Activated B cell treated with CpG ODN at 0.5 μM for 24 hours (primary cell): ENCODE results near the gene ATP7B. TPM values are rescaled to one million over a fixed set of nuclear protein-coding genes. Genes with fewer than 3 reads are reported as not detected.

Experiments
- ATAC-seq: fragments of 200-7000 bp; cut with Tn5 transposase; one replicate; pipeline ENCODE4 v1.10.0; 2021; ENCODE audit warnings: low read depth, mild to moderate bottlenecking, moderate library complexity
- CTCF ChIA-PET: fragments of 350-600 bp; sonication (Branson Sonifier 250); formaldehyde crosslinking; loops from one replicate; lab custom pipeline; 2021; ENCODE audit warnings: antibody characterized with exemption; lab: Charles Lee
- POLR2A ChIA-PET: fragments of 350-600 bp; sonication (Branson Sonifier 250); formaldehyde crosslinking; loops from one replicate; lab custom pipeline; 2021; ENCODE audit warnings: antibody characterized with exemption; lab: Charles Lee
- DNase-seq: peaks from one replicate; pipeline ENCODE4 v3.0.0; 2022
- H3K27ac Mint-ChIP-seq: one replicate; pipeline ENCODE4 v1.8.0; 2020; ENCODE audit warnings: mixed read lengths
- H3K27me3 Mint-ChIP-seq: one replicate; pipeline ENCODE4 v1.8.0; 2021; ENCODE audit warnings: mixed read lengths
- H3K36me3 Mint-ChIP-seq: one replicate; pipeline ENCODE4 v1.8.0; 2021; ENCODE audit warnings: low read depth, mixed read lengths
- H3K4me1 Mint-ChIP-seq: one replicate; pipeline ENCODE4 v1.8.0; 2021; ENCODE audit warnings: mixed read lengths
- H3K4me3 Mint-ChIP-seq: one replicate; pipeline ENCODE4 v1.8.0; 2020; ENCODE audit warnings: mild to moderate bottlenecking, mixed read lengths
- H3K9me3 Mint-ChIP-seq: one replicate; pipeline ENCODE4 v1.8.0; 2020; ENCODE audit warnings: mixed read lengths
- CTCF ChIP-seq: fragments of 200-600 bp; IDR thresholded peaks from one replicate; pipeline ENCODE4 v1.8.0; 2022; ENCODE audit warnings: antibody characterized with exemption, mild to moderate bottlenecking
- intact Hi-C: fragments of 100-400 bp; cut with micrococcal nuclease; formaldehyde crosslinking; loops from one replicate; pipeline ENCODE4 v1.15.1; 2024
- total RNA-seq: library from RNA; stranded (reverse); gene quantifications from 2 replicates; pipeline ENCODE4 v1.2.3, GENCODE V29; 2022

Gene ATP7B
- total RNA-seq, 1 donor from 2014 or later = 0.40 TPM

- intact Hi-C loops = no loop called here
- DNase-seq = no peak
- ChIA-PET POLR2A (no interaction called here), CTCF (interaction anchor here (1.1 kb wide), 1 partner anchor 453 kb away, joined by 3 read pairs; no protein-coding TSS in a partner anchor)
- Mint-ChIP-seq H3K4me1 (no peaks in the 10 kb centered on the region), H3K36me3 (no peaks in the 10 kb centered on the region), H3K4me3 (no peak overlapping the region), H3K9me3 (no peaks in the 10 kb centered on the region), H3K27ac (no peak overlapping the region), H3K27me3 (peaks cover 7% of the 10 kb centered on the region)
- TF ChIP-seq CTCF = no peak
- ATAC-seq = no peak
Measured at GRCh38 chr13:51997641-51998330, 13.5 kb downstream of the ATP7B start.

GRCh38 chr13:51997186-51997585 lies 14.1 kb downstream of the ATP7B start:
- ChIA-PET CTCF (no interaction called here), POLR2A (no interaction called here)
- Mint-ChIP-seq H3K27me3 (peaks cover 7% of the 10 kb centered on the region), H3K36me3 (no peaks in the 10 kb centered on the region), H3K9me3 (no peaks in the 10 kb centered on the region), H3K27ac (no peak overlapping the region), H3K4me1 (no peaks in the 10 kb centered on the region), H3K4me3 (no peak overlapping the region)
- ATAC-seq (no peak), DNase-seq (no peak)
- TF ChIP-seq CTCF = no peak
- intact Hi-C loops = no loop called here

GRCh38 chr13:51996641-51997040 lies 14.6 kb downstream of the ATP7B start:
- intact Hi-C loops = no loop called here
- ATAC-seq (no peak), DNase-seq (no peak)
- ChIA-PET POLR2A (no interaction called here), CTCF (no interaction called here)
- Mint-ChIP-seq H3K4me3 (no peak overlapping the region), H3K36me3 (no peaks in the 10 kb centered on the region), H3K9me3 (no peaks in the 10 kb centered on the region), H3K4me1 (no peaks in the 10 kb centered on the region), H3K27me3 (peaks cover 7% of the 10 kb centered on the region), H3K27ac (no peak overlapping the region)
- TF ChIP-seq CTCF = no peak

GRCh38 chr13:51995677-51996551 lies 15.3 kb downstream of the ATP7B start:
- Mint-ChIP-seq H3K4me1 (no peaks in the 10 kb centered on the region), H3K36me3 (no peaks in the 10 kb centered on the region), H3K27me3 (peaks cover 9% of the 10 kb centered on the region), H3K4me3 (no peak overlapping the region), H3K27ac (no peak overlapping the region), H3K9me3 (no peaks in the 10 kb centered on the region)
- TF ChIP-seq CTCF = no peak
- intact Hi-C loops = no loop called here
- CTCF ChIA-PET = no interaction called here
- DNase-seq (no peak), ATAC-seq (no peak)
- POLR2A ChIA-PET = no interaction called here

- H3K27ac Mint-ChIP-seq = no peak overlapping the region
- no peak overlapping the region for H3K4me3 Mint-ChIP-seq
- POLR2A ChIA-PET = no interaction called here
- intact Hi-C loops = no loop called here
- no peaks in the 10 kb centered on the region for H3K36me3 Mint-ChIP-seq
- TF ChIP-seq CTCF = no peak
- DNase-seq = no peak
- no peaks in the 10 kb centered on the region for H3K4me1 Mint-ChIP-seq
- peaks cover 4% of the 10 kb centered on the region for H3K27me3 Mint-ChIP-seq
- no peaks in the 10 kb centered on the region for H3K9me3 Mint-ChIP-seq
- no peak for ATAC-seq
- CTCF ChIA-PET = no interaction called here
Measured at GRCh38 chr13:51993713-51994112, 17.5 kb downstream of the ATP7B start.
